SK-N-SH (cell line): ENCODE data around the gene ATG16L1.

Experiments used
- CTCF ChIP-seq: fragments of 200-600 bp; sonication (generic); IDR thresholded peaks from 2 replicates; pipeline ENCODE4 v1.6.1; 2017; ENCODE audit warnings: antibody characterized with exemption, mild to moderate bottlenecking, moderate library complexity
- EP300 ChIP-seq, 2 experiments: IDR thresholded peaks; 2 replicates each; pipeline versions ENCODE4 v1.4.0 to v1.6.1; 2012; ENCODE audit warnings: borderline replicate concordance in 1 of 2, low read depth in 1 of 2, low read length in 1 of 2
- EZH2phosphoT487 ChIP-seq: fragments of 200-600 bp; sonication (generic); IDR thresholded peaks from 2 replicates; pipeline ENCODE4 v1.6.1; 2017; ENCODE audit warnings: low read depth, mixed run types, mild to moderate bottlenecking, antibody characterized with exemption, moderate library complexity, borderline replicate concordance
- FOXM1 ChIP-seq: IDR thresholded peaks from 2 replicates; pipeline ENCODE4 v1.4.0; 2012; ENCODE audit warnings: low read depth, mild to moderate bottlenecking
- JUND ChIP-seq: IDR thresholded peaks from 2 replicates; pipeline ENCODE4 v1.4.0; 2012
- MXI1 ChIP-seq: IDR thresholded peaks from 2 replicates; pipeline ENCODE4 v1.6.1; 2012; ENCODE audit warnings: mild to moderate bottlenecking, low read depth, low read length, improper control_type of control experiment
- NFIC ChIP-seq: IDR thresholded peaks from 2 replicates; pipeline ENCODE4 v1.4.0; 2012; ENCODE audit warnings: borderline replicate concordance
- POLR2AphosphoS5 ChIP-seq: IDR thresholded peaks from 2 replicates; pipeline ENCODE4 v1.6.1; 2012; ENCODE audit warnings: low read depth, low read length
- RAD21 ChIP-seq: IDR thresholded peaks from 2 replicates; pipeline ENCODE4 v1.6.1; 2012; ENCODE audit warnings: mild to moderate bottlenecking, low read length
- RFX5 ChIP-seq: IDR thresholded peaks from 2 replicates; pipeline ENCODE4 v1.6.1; 2012; ENCODE audit warnings: mild to moderate bottlenecking, improper control_type of control experiment, low read length
- SIN3A ChIP-seq: IDR thresholded peaks from 2 replicates; pipeline ENCODE4 v1.6.1; 2012; ENCODE audit warnings: low read depth, mild to moderate bottlenecking, low read length, moderate library complexity, borderline replicate concordance
- SMC3 ChIP-seq: IDR thresholded peaks from 2 replicates; pipeline ENCODE4 v1.6.1; 2012; ENCODE audit warnings: low read depth, low read length, improper control_type of control experiment
- TAF1 ChIP-seq: IDR thresholded peaks from 2 replicates; pipeline ENCODE4 v1.6.1; 2012; ENCODE audit warnings: low read depth, mild to moderate bottlenecking, low read length, moderate library complexity, borderline replicate concordance
- YY1 ChIP-seq: IDR thresholded peaks from 2 replicates; pipeline ENCODE4 v1.4.0; 2012; ENCODE audit warnings: low read depth, mild to moderate bottlenecking

GRCh38 chr2:233325256-233325655 lies 73.8 kb downstream of the ATG16L1 start:
- no peak for TF ChIP-seq TAF1
- TF ChIP-seq POLR2AphosphoS5: no peak
- TF ChIP-seq SIN3A: no peak
- no peak for TF ChIP-seq CTCF
- no peak for TF ChIP-seq EP300 (IDR thresholded peaks at IDR 0.05; ENCODE audit: borderline replicate concordance in 1 of 2, low read depth in 1 of 2, low read length in 1 of 2)
- TF ChIP-seq EZH2phosphoT487: no peak
- no peak for TF ChIP-seq SMC3
- TF ChIP-seq MXI1: no peak
- TF ChIP-seq RAD21: no peak
- TF ChIP-seq FOXM1: no peak
- TF ChIP-seq JUND: no peak
- no peak for TF ChIP-seq RFX5
- TF ChIP-seq NFIC: no peak
- no peak for TF ChIP-seq YY1
